ENCODE measurements around the gene POLDIP2. TPM values are rescaled to one million over a fixed set of nuclear protein-coding genes. Genes with fewer than 3 reads are reported as not detected.

POLDIP2 gene
- total and polyA plus RNA-seq, 2 donors (not counting 1 experiment from before 2014, with no cell fraction given): 79.3 to 89.2 TPM

GRCh38 chr17:28327709-28328108, 29.6 kb downstream of the POLDIP2 start:
- Histone ChIP-seq H3K9me3 (ENCODE audit: control insufficient read depth, insufficient read depth, low read depth, low read length) (no peaks in the 10 kb centered on the region), H3K4me1 (ENCODE audit: control insufficient read depth, extremely low read depth, insufficient read depth, low read length) (peaks cover 3% of the 10 kb centered on the region), H3K27me3 (ENCODE audit: control insufficient read depth, insufficient read depth, low read length) (no peaks in the 10 kb centered on the region), H4K20me1 (ENCODE audit: control insufficient read depth, extremely low read depth, insufficient read depth, low read length) (no peaks in the 10 kb centered on the region), H3K4me2 (ENCODE audit: extremely low read depth, insufficient read depth, low read length) (no peak overlapping the region), H3K36me3 (ENCODE audit: control insufficient read depth, insufficient read depth, low read length) (peaks cover 10% of the 10 kb centered on the region), H3K4me3 (replicated peaks in 1 of 4; ENCODE audit: control extremely low read depth in 1 of 4, insufficient read depth in 1 of 4, low read depth in 3 of 4, low read length in 4 of 4) (no peak overlapping the region), H3K9ac (ENCODE audit: insufficient read depth, low read length) (no peak overlapping the region), H3K27ac (ENCODE audit: insufficient read depth, low read length) (no peak overlapping the region), H3K79me2 (ENCODE audit: control insufficient read depth, insufficient read depth, low read length) (peaks cover 3% of the 10 kb centered on the region), H2AFZ (ENCODE audit: low read length) (no peak overlapping the region)
- TF ChIP-seq EZH2 (IDR thresholded peaks at IDR 0.05; ENCODE audit: low read length, missing control alignments) (no peak), CTCF (conservative IDR thresholded peaks at IDR 0.05 in 1 of 2, IDR thresholded peaks at IDR 0.05 in 1 of 2; ENCODE audit: low read depth in 1 of 2, low read length in 2 of 2) (peak in 1 of 2 donors; percentile 14)
- peak in 1 of 2 donors; percentile 49 for DNase-seq (ENCODE audit: low read depth in 2 of 2)

GRCh38 chr17:28327031-28327607, 30.2 kb downstream of the POLDIP2 start:
- no peak overlapping the region for H2AFZ ChIP-seq (ENCODE audit: low read length)
- no peak overlapping the region for H3K27ac ChIP-seq (ENCODE audit: insufficient read depth, low read length)
- no peaks in the 10 kb centered on the region for H4K20me1 ChIP-seq (ENCODE audit: control insufficient read depth, extremely low read depth, insufficient read depth, low read length)
- H3K9ac ChIP-seq (ENCODE audit: insufficient read depth, low read length): no peak overlapping the region
- no peak for DNase-seq (ENCODE audit: low read depth in 2 of 2)
- no peaks in the 10 kb centered on the region for H3K9me3 ChIP-seq (ENCODE audit: control insufficient read depth, insufficient read depth, low read depth, low read length)
- no peak overlapping the region for H3K4me3 ChIP-seq (replicated peaks in 1 of 4; ENCODE audit: control extremely low read depth in 1 of 4, insufficient read depth in 1 of 4, low read depth in 3 of 4, low read length in 4 of 4)
- H3K79me2 ChIP-seq (ENCODE audit: control insufficient read depth, insufficient read depth, low read length): peaks cover 3% of the 10 kb centered on the region
- H3K4me2 ChIP-seq (ENCODE audit: extremely low read depth, insufficient read depth, low read length): no peak overlapping the region
- no peak for TF ChIP-seq CTCF (conservative IDR thresholded peaks at IDR 0.05 in 1 of 2, IDR thresholded peaks at IDR 0.05 in 1 of 2; ENCODE audit: low read depth in 1 of 2, low read length in 2 of 2)
- TF ChIP-seq EZH2 (IDR thresholded peaks at IDR 0.05; ENCODE audit: low read length, missing control alignments): no peak
- H3K36me3 ChIP-seq (ENCODE audit: control insufficient read depth, insufficient read depth, low read length): peaks cover 10% of the 10 kb centered on the region
- H3K27me3 ChIP-seq (ENCODE audit: control insufficient read depth, insufficient read depth, low read length): no peaks in the 10 kb centered on the region
- H3K4me1 ChIP-seq (ENCODE audit: control insufficient read depth, extremely low read depth, insufficient read depth, low read length): peaks cover 3% of the 10 kb centered on the region

GRCh38 chr17:28326114-28326513, 31.2 kb downstream of the POLDIP2 start:
- DNase-seq (ENCODE audit: low read depth in 2 of 2): no peak
- Histone ChIP-seq H3K4me1 (ENCODE audit: control insufficient read depth, extremely low read depth, insufficient read depth, low read length) (peaks cover 3% of the 10 kb centered on the region), H3K27ac (ENCODE audit: insufficient read depth, low read length) (no peak overlapping the region), H2AFZ (ENCODE audit: low read length) (no peak overlapping the region), H3K79me2 (ENCODE audit: control insufficient read depth, insufficient read depth, low read length) (peaks cover 3% of the 10 kb centered on the region), H3K4me2 (ENCODE audit: extremely low read depth, insufficient read depth, low read length) (no peak overlapping the region), H3K36me3 (ENCODE audit: control insufficient read depth, insufficient read depth, low read length) (peaks cover 7% of the 10 kb centered on the region), H3K27me3 (ENCODE audit: control insufficient read depth, insufficient read depth, low read length) (no peaks in the 10 kb centered on the region), H3K4me3 (replicated peaks in 1 of 4; ENCODE audit: control extremely low read depth in 1 of 4, insufficient read depth in 1 of 4, low read depth in 3 of 4, low read length in 4 of 4) (no peak overlapping the region), H3K9ac (ENCODE audit: insufficient read depth, low read length) (no peak overlapping the region), H4K20me1 (ENCODE audit: control insufficient read depth, extremely low read depth, insufficient read depth, low read length) (no peaks in the 10 kb centered on the region), H3K9me3 (ENCODE audit: control insufficient read depth, insufficient read depth, low read depth, low read length) (no peaks in the 10 kb centered on the region)
- TF ChIP-seq CTCF (conservative IDR thresholded peaks at IDR 0.05 in 1 of 2, IDR thresholded peaks at IDR 0.05 in 1 of 2; ENCODE audit: low read depth in 1 of 2, low read length in 2 of 2) (no peak), EZH2 (IDR thresholded peaks at IDR 0.05; ENCODE audit: low read length, missing control alignments) (no peak)

Data from fibroblast of lung (primary cell).